Ishikawa (cell line): ENCODE data around the gene FBXO41.

Source experiments
- CEBPB ChIP-seq: IDR thresholded peaks from 2 replicates; pipeline ENCODE4 v1.6.1; 2012
- CREB1 ChIP-seq: IDR thresholded peaks from 2 replicates; pipeline ENCODE4 v1.6.1; 2012; ENCODE audit warnings: low read depth
- EGR1 ChIP-seq: IDR thresholded peaks from 2 replicates; pipeline ENCODE4 v1.6.1; 2012
- EP300 ChIP-seq: IDR thresholded peaks from 2 replicates; pipeline ENCODE4 v1.6.1; 2012; ENCODE audit warnings: borderline replicate concordance
- FOXM1 ChIP-seq: IDR thresholded peaks from 2 replicates; pipeline ENCODE4 v1.6.1; 2012; ENCODE audit warnings: low read depth, borderline replicate concordance
- MAX ChIP-seq: IDR thresholded peaks from 2 replicates; pipeline ENCODE4 v1.6.1; 2012
- NFIC ChIP-seq: IDR thresholded peaks from 2 replicates; pipeline ENCODE4 v1.6.1; 2012
- RAD21 ChIP-seq: IDR thresholded peaks from 2 replicates; pipeline ENCODE4 v1.6.1; 2012; ENCODE audit warnings: low read depth
- REST ChIP-seq: IDR thresholded peaks from 2 replicates; pipeline ENCODE4 v1.6.1; 2012; ENCODE audit warnings: low read depth, mild to moderate bottlenecking
- TAF1 ChIP-seq: IDR thresholded peaks from 2 replicates; pipeline ENCODE4 v1.6.1; 2012; ENCODE audit warnings: low read depth, mild to moderate bottlenecking
- TCF12 ChIP-seq: IDR thresholded peaks from 2 replicates; pipeline ENCODE4 v1.6.1; 2012; ENCODE audit warnings: low read depth
- TEAD4 ChIP-seq: IDR thresholded peaks from 2 replicates; pipeline ENCODE4 v1.6.1; 2012
- USF1 ChIP-seq: IDR thresholded peaks from 2 replicates; pipeline ENCODE4 v1.6.1; 2012
- YY1 ChIP-seq: IDR thresholded peaks from 2 replicates; pipeline ENCODE4 v1.6.1; 2012; ENCODE audit warnings: low read depth
- ZBTB7A ChIP-seq: IDR thresholded peaks from 2 replicates; pipeline ENCODE4 v1.6.1; 2012; ENCODE audit warnings: low read depth

FBXO41 gene

GRCh38 chr2:73267008-73267407 is 17.3 kb downstream of the FBXO41 start:
- no peak for TF ChIP-seq ZBTB7A
- no peak for TF ChIP-seq FOXM1
- TF ChIP-seq MAX = no peak
- no peak for TF ChIP-seq REST
- TF ChIP-seq CREB1 = no peak
- no peak for TF ChIP-seq EGR1
- no peak for TF ChIP-seq TCF12
- TF ChIP-seq TEAD4 = no peak
- TF ChIP-seq RAD21 = no peak
- no peak for TF ChIP-seq NFIC
- no peak for TF ChIP-seq TAF1
- TF ChIP-seq EP300 = no peak
- TF ChIP-seq YY1 = no peak
- TF ChIP-seq CEBPB = no peak
- no peak for TF ChIP-seq USF1

- no peak for TF ChIP-seq NFIC
- no peak for TF ChIP-seq YY1
- no peak for TF ChIP-seq USF1
- TF ChIP-seq RAD21 = no peak
- TF ChIP-seq TEAD4 = no peak
- no peak for TF ChIP-seq TCF12
- TF ChIP-seq EP300 = no peak
- no peak for TF ChIP-seq TAF1
- no peak for TF ChIP-seq MAX
- TF ChIP-seq FOXM1 = no peak
- TF ChIP-seq ZBTB7A = no peak
- no peak for TF ChIP-seq CEBPB
- TF ChIP-seq REST = no peak
- TF ChIP-seq EGR1 = no peak
- no peak for TF ChIP-seq CREB1
Observed at GRCh38 chr2:73266061-73266901, 18.0 kb downstream of the FBXO41 start.

GRCh38 chr2:73265298-73266060 is 18.8 kb downstream of the FBXO41 start:
- TF ChIP-seq TCF12 (no peak), TEAD4 (no peak), NFIC (no peak), RAD21 (no peak), CREB1 (no peak), USF1 (no peak), EP300 (no peak), EGR1 (no peak), TAF1 (no peak), MAX (no peak), REST (no peak), FOXM1 (no peak), ZBTB7A (no peak)
